ENCODE data around the gene PRAMEF4.
"Not testable (repeated sequence)": the region's sequence is repeated elsewhere in the genome, so short reads cannot be mapped to it uniquely, and the experiment has no call there.

GRCh38 chr1:12886101-12886500 lies at the start of gene PRAMEF4:
- TF ChIP-seq, protein P1, sequence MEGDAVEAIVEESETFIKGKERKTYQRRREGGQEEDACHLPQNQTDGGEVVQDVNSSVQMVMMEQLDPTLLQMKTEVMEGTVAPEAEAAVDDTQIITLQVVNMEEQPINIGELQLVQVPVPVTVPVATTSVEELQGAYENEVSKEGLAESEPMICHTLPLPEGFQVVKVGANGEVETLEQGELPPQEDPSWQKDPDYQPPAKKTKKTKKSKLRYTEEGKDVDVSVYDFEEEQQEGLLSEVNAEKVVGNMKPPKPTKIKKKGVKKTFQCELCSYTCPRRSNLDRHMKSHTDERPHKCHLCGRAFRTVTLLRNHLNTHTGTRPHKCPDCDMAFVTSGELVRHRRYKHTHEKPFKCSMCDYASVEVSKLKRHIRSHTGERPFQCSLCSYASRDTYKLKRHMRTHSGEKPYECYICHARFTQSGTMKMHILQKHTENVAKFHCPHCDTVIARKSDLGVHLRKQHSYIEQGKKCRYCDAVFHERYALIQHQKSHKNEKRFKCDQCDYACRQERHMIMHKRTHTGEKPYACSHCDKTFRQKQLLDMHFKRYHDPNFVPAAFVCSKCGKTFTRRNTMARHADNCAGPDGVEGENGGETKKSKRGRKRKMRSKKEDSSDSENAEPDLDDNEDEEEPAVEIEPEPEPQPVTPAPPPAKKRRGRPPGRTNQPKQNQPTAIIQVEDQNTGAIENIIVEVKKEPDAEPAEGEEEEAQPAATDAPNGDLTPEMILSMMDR (IDR thresholded peaks at IDR 0.05), result not testable (repeated sequence)
- not testable (repeated sequence) for TF ChIP-seq POLR2A (IDR thresholded peaks at IDR 0.05)
